HEK293T (cell line): ENCODE data around the gene GRM5.

Experiments
- FOXA1 ChIP-seq: fragments of 450-650 bp; IDR thresholded peaks from 2 replicates; pipeline ENCODE4 v1.6.1; 2016; ENCODE audit warnings: mild to moderate bottlenecking
- FOXK2 ChIP-seq: fragments of 450-650 bp; IDR thresholded peaks from 2 replicates; pipeline ENCODE4 v1.6.1; 2016; ENCODE audit warnings: mild to moderate bottlenecking
- HDGF ChIP-seq: fragments of 450-650 bp; IDR thresholded peaks from 2 replicates; pipeline ENCODE4 v1.6.1; 2017; ENCODE audit warnings: antibody characterized with exemption, borderline replicate concordance
- SP1 ChIP-seq: fragments of 450-650 bp; IDR thresholded peaks from 2 replicates; pipeline ENCODE4 v1.6.1; 2017
- SUZ12 ChIP-seq: fragments of 450-650 bp; IDR thresholded peaks from 2 replicates; pipeline ENCODE4 v1.6.1; 2016; ENCODE audit warnings: mild to moderate bottlenecking

DNA sequence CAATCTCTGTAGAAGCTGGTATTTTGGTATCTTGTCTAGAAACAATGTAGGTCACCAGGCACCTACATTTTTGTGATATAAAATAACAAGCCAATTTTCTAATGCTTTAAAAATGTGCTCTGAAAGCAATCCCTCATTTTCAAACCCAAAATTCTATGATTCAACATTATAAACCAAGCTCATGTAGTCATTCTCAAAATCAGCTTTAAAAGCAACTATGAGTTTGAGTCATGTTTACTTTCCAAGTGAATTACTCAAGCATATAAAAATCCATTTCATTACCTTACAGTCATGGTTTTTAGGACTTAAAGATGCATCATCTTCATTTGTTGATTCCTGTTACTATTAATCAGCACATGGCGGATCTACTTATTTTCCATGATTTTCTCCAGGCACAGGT is 216.4 kb downstream of the GRM5 start:
- TF ChIP-seq SUZ12 (no peak), SP1 (no peak), FOXK2 (no peak), FOXA1 (no peak), HDGF (no peak)
